ENCODE results near the gene TAS2R10. TPM values are rescaled to one million over a fixed set of nuclear protein-coding genes. Genes with fewer than 3 reads are reported as not detected.

The TAS2R10 gene
- total RNA-seq, 1 donor from 2014 or later = 2.5 TPM

DNA sequence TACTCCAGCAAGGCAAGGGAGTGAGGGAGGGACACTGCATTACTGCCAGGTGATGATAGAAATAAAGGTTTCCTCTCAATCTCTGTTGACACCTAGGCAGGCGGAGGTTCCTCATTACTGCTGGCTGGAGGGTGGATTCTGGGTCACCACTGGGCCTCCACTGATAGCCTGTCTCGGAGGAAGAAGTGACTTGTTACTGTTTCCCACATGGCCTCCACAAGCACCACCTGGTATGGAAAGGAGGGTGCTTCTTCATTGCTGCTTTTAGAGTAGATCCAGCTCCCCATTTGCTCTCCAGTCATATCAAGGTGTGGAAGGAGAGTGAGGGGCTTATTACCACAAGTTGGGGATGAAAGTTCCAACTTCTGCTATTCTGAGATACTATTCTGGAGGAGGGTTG is 16.7 kb upstream of the TAS2R10 start:
- Mint-ChIP-seq H3K4me1 (no peaks in the 10 kb centered on the region), H3K9me3 (peaks cover 1% of the 10 kb centered on the region), H3K27ac (no peak overlapping the region), H3K27me3 (ENCODE audit: low read depth) (no peaks in the 10 kb centered on the region), H3K36me3 (peaks cover 36% of the 10 kb centered on the region), H3K4me3 (no peak overlapping the region)
- TF ChIP-seq, protein P1, sequence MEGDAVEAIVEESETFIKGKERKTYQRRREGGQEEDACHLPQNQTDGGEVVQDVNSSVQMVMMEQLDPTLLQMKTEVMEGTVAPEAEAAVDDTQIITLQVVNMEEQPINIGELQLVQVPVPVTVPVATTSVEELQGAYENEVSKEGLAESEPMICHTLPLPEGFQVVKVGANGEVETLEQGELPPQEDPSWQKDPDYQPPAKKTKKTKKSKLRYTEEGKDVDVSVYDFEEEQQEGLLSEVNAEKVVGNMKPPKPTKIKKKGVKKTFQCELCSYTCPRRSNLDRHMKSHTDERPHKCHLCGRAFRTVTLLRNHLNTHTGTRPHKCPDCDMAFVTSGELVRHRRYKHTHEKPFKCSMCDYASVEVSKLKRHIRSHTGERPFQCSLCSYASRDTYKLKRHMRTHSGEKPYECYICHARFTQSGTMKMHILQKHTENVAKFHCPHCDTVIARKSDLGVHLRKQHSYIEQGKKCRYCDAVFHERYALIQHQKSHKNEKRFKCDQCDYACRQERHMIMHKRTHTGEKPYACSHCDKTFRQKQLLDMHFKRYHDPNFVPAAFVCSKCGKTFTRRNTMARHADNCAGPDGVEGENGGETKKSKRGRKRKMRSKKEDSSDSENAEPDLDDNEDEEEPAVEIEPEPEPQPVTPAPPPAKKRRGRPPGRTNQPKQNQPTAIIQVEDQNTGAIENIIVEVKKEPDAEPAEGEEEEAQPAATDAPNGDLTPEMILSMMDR (IDR thresholded peaks at IDR 0.05; ENCODE audit: unreplicated experiment) = no peak
- DNase-seq (ENCODE audit: low spot score in 2 of 2, unreplicated experiment in 2 of 2) = no peak

DNA sequence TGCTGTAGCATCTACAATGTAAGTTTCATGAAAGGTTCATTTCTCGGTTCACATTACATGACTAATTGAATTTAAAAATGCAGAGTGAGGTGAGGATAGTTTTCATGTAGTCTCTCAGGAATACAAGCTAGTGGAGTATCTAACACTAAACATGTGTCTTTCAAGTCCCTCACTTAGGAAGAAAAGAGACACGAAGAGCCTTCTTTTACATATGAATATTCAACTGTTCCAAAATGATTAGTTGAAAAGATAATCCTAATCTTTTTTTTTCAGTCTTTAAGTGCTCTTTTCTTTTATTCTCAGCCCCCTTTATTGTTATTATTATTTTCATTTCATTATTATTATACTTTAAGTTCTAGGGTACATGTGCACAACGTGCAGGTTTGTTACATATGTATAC is 12.3 kb upstream of the TAS2R10 start:
- Mint-ChIP-seq H3K4me3 (no peak overlapping the region), H3K27me3 (ENCODE audit: low read depth) (no peaks in the 10 kb centered on the region), H3K4me1 (no peaks in the 10 kb centered on the region), H3K27ac (no peak overlapping the region), H3K9me3 (peaks cover 9% of the 10 kb centered on the region), H3K36me3 (peaks cover 28% of the 10 kb centered on the region)
- TF ChIP-seq, protein P1 (IDR thresholded peaks at IDR 0.05; ENCODE audit: unreplicated experiment) = no peak
- no peak for DNase-seq (ENCODE audit: low spot score in 2 of 2, unreplicated experiment in 2 of 2)

DNA sequence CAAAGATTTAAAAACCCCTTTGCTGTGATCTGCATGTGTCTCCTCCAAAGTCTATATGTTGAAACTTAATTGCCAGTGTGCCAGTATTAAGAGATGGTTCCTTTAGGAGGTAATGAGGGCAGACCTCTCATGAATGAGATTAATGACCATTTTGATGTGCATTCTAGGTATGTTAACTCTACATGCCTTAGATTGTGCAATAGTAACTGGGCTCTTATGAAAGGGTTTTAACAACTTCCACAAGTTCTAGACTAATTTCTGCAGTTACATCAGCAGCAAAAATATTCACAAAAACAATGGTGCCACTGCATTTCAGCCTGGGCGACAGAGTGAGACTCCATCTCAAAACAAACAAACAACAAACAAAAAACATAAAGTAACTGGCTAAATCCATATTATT is 3.8 kb upstream of the TAS2R10 start:
- Mint-ChIP-seq H3K27ac (no peak overlapping the region), H3K4me1 (no peaks in the 10 kb centered on the region), H3K9me3 (no peaks in the 10 kb centered on the region), H3K4me3 (no peak overlapping the region), H3K27me3 (ENCODE audit: low read depth) (no peaks in the 10 kb centered on the region), H3K36me3 (peaks cover 3% of the 10 kb centered on the region)
- TF ChIP-seq, protein P1 (IDR thresholded peaks at IDR 0.05; ENCODE audit: unreplicated experiment) = no peak
- DNase-seq (ENCODE audit: low spot score in 2 of 2, unreplicated experiment in 2 of 2) = no peak

DNA sequence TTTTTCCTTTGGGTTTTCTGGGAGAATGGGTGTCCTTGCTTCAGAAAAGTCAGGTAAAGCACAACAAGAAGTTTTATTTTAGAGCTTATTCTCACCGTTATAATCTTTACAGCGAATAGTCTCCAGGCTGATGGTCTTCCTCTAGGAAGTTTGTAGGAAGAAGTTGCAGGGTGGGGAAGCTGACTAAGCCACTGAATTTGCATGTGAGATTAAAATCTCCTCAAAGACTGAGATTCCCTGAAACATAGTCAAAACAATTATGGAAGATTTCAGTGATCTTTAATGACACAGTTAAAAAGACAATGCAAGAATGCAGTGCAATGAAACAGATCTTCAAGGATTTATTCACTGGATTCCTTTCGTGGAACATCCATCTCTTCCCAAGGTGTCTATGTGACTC is 1.2 kb downstream of the TAS2R10 start:
- DNase-seq (ENCODE audit: low spot score in 2 of 2, unreplicated experiment in 2 of 2) = no peak
- TF ChIP-seq, protein P1 (IDR thresholded peaks at IDR 0.05; ENCODE audit: unreplicated experiment) = no peak
- H3K4me3 Mint-ChIP-seq = no peak overlapping the region
- H3K27ac Mint-ChIP-seq = no peak overlapping the region
- H3K4me1 Mint-ChIP-seq = no peaks in the 10 kb centered on the region
- H3K36me3 Mint-ChIP-seq = no peaks in the 10 kb centered on the region
- H3K9me3 Mint-ChIP-seq = no peaks in the 10 kb centered on the region
- H3K27me3 Mint-ChIP-seq (ENCODE audit: low read depth) = no peaks in the 10 kb centered on the region

DNA sequence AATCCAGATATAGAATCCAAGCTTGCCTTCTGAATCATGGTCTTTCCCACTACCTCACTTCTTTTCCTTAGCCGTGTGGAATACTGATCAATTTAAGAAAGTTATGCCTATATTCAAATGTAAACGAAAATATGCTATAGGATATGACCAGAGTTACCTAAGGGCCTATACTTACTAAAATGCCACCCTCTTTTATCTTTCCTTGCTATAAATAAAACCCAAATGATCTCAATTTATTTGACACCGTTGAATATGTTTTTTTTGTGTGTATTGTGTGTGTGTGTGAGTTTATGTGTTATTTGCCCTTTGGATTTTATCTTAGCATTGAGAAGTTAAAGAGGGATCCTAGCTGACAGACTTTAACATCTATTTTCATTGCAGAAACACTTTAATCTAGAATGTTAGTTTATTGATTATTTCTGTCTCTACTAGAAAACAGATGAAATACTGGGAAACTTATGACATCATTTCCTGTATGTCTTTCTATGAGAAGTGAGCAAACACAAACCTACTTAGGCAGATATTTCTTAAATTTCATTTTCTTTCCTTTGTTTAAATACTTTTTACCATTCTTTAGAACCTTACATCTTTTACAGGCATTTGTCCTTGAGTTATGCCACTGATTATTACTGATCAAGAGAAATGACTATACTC is 14.1 kb downstream of the TAS2R10 start:
- Mint-ChIP-seq H3K27me3 (ENCODE audit: low read depth) (peaks cover 3% of the 10 kb centered on the region), H3K9me3 (peaks cover 4% of the 10 kb centered on the region), H3K4me3 (no peak overlapping the region), H3K4me1 (no peaks in the 10 kb centered on the region), H3K36me3 (no peaks in the 10 kb centered on the region), H3K27ac (no peak overlapping the region)
- no peak for DNase-seq (ENCODE audit: low spot score in 2 of 2, unreplicated experiment in 2 of 2)
- TF ChIP-seq, protein P1 (IDR thresholded peaks at IDR 0.05; ENCODE audit: unreplicated experiment) = no peak

DNA sequence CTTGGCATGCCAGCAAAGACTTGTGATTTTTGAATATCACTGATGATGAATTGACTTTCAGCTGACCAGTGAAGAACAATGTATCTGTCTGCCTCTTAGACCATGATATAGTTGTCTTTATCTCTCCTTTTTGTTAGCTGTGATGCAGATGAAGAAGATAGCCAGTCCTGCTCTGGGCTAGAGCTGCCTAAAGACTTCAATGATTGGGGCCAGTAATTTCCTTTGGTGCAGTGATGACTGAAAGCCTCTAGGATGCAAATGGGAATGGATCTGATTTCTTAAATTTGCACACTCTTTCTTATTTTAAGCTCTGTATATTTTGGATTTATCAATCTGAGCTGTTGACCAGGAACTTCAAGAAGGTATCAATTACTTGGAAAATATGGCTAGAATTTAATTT is 16.1 kb downstream of the TAS2R10 start, which contains the start of gene TAS2R9:
Gene TAS2R9, minus strand, starts transcription at position 101 of the 400 bp plus-strand sequence. Its CDS starts 93 bp downstream, at position 8.
- H3K27me3 Mint-ChIP-seq (ENCODE audit: low read depth) = peaks cover 3% of the 10 kb centered on the region
- H3K36me3 Mint-ChIP-seq = no peaks in the 10 kb centered on the region
- H3K4me1 Mint-ChIP-seq = no peaks in the 10 kb centered on the region
- TF ChIP-seq, protein P1 (IDR thresholded peaks at IDR 0.05; ENCODE audit: unreplicated experiment) = no peak
- no peaks in the 10 kb centered on the region for H3K9me3 Mint-ChIP-seq
- DNase-seq (ENCODE audit: low spot score in 2 of 2, unreplicated experiment in 2 of 2) = no peak
- no peak within 1 kb of the TSS for H3K4me3 Mint-ChIP-seq
- no peak within 1 kb of the TSS for H3K27ac Mint-ChIP-seq
